ENCODE data around the gene ABCG8.
A peak's percentile ranks its signal among the peaks of the same experiment; 100 is the strongest.
"Not testable (repeated sequence)": the region's sequence is repeated elsewhere in the genome, so short reads cannot be mapped to it uniquely, and the experiment has no call there.

ABCG8 gene

DNA sequence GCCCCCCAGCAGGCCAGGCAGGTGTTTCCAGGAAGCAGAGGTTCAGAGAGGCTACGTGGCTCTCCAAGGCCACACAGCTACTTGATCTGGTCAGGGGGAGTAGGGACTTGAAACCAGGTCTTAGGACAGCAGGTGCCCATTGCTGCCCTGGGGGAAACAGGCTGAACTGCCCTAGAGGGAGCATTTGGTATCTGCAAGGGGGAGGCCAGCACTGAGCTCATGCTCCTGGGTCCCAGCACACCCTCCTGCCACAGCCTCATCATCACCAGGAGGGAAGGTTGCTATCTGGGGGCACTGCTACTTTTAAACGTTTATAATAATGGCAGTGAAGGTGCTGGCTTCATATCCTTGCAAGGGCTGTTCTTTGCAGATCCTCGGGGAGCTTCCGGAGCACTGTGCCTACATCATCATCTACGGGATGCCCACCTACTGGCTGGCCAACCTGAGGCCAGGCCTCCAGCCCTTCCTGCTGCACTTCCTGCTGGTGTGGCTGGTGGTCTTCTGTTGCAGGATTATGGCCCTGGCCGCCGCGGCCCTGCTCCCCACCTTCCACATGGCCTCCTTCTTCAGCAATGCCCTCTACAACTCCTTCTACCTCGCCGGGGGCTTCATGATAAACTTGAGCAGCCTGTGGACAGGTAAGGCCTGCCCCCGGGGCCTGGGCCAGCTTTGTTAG lies 36.1 kb downstream of the ABCG8 start:
- no peak for DNase-seq (ENCODE audit: low read depth in 2 of 2)

- DNase-seq (ENCODE audit: low read depth in 2 of 2) = peak; percentile 39 to 71
Observed at GRCh38 chr2:43877782-43878464, 39.2 kb downstream of the ABCG8 start.

DNA sequence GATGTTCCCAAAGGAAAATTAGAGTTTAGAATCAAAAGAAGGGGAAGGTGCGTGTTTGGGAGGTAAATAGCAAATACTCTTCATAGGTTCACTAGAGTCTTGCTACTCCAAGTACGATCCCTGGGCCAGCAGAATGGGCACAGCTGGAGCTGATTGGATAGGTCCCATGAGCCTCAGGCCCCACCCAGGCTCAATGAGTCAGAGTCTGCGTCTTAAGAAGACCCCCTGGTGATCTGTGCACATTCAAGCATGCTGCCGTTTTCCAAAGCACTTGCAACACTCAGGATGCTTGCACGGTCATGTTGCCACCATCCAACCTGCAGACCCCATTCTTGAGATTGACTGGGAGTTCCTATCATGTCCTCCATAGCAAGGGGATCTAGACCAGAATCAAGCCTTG lies 40.5 kb downstream of the ABCG8 start:
- no peak for DNase-seq (ENCODE audit: low read depth in 2 of 2)

DNA sequence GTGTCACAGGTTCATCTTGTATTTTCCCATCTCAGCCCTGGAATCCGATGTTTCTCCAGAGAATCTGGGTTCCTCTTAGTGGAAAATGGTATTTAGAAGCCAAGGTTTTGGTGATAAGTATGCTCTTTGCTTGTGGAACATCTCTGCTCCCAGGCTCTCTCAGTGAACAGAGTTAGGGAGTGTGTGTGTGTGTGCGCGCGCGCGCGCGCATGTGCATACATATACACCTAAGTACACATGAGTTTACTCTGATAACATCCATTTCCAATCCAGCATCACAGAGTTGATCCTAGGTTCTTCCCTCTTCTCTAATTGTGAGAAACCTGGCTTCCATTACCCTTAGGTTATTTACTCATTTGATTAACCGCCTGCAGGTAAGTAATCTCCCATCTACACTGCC lies 41.7 kb downstream of the ABCG8 start:
- DNase-seq (ENCODE audit: low read depth in 2 of 2) = no peak

DNA sequence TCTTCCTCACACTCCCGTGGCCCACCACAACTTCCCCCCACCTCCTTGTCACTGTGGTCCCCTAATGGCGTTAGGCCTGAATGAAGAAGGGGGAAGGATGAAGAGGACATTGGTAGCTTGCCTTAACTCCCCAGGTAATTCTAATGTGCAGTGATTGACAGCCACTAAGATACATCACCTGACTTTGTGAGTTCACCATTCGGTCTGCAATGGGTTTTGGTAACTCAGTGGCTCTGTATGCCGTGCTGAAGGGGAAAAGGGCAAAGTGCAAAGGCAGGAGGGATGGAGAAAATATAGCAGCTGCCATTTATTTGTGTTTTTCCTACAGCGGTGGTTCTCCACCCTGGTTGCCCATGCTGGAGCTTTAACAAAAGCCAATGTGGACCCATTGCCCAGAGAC lies 42.2 kb downstream of the ABCG8 start:
- DNase-seq (ENCODE audit: low read depth in 2 of 2) = no peak

GRCh38 chr2:43882312-43882711 lies 43.5 kb downstream of the ABCG8 start:
- DNase-seq (ENCODE audit: low read depth in 2 of 2) = no peak

- DNase-seq (ENCODE audit: low read depth in 2 of 2) = no peak
Observed at GRCh38 chr2:43884689-43885088, 45.9 kb downstream of the ABCG8 start.

DNA sequence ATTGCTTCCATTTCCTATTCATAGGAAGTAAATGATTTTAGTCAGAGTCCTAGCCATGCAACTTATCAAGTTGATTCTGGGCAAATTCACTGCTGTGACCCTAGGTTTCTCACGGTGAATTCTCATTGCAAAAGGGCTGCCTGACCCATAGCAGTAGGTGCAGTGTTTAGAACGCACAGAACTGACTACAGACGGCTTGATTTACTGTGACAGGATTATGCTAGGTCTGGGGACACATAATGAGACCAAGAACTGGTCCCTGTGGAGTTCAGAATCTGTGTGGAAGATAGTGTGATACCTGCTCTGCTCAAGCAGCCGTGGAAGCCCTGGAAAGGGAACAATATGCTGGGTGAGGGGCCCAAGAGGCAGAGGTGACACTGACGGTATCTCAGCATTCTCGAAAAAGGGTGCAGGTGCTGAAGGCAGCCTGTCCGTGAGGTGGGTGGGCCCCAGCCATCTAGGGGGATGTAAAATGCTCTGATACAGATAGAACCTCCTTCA lies 46.4 kb downstream of the ABCG8 start:
- no peak for DNase-seq (ENCODE audit: low read depth in 2 of 2)

GRCh38 chr2:43887176-43887575 lies 48.4 kb downstream of the ABCG8 start:
- no peak for DNase-seq (ENCODE audit: low read depth in 2 of 2)

- no peak for DNase-seq (ENCODE audit: low read depth in 2 of 2)
Observed at GRCh38 chr2:43889416-43889815, 50.6 kb downstream of the ABCG8 start.

DNA sequence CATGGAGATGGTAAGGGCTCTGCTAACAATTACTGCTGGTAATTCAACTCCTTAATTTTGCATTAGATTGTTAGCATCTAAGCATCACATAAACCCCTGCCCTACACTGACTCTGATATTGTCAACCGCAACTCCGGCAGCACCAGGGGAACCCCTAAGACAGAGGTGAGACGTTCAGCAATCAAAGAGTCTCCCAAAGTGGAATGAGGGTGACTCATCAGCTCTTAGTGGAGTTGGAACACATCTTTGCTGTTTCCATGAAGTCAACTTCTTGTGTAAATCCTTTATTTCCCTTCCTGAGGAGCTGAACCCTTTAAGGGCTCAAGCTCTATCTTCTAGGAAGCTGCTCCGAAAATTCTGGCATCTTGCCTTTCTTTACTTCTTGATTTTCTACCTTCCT lies 52.1 kb downstream of the ABCG8 start:
- no peak for DNase-seq (ENCODE audit: low read depth in 2 of 2)

DNA sequence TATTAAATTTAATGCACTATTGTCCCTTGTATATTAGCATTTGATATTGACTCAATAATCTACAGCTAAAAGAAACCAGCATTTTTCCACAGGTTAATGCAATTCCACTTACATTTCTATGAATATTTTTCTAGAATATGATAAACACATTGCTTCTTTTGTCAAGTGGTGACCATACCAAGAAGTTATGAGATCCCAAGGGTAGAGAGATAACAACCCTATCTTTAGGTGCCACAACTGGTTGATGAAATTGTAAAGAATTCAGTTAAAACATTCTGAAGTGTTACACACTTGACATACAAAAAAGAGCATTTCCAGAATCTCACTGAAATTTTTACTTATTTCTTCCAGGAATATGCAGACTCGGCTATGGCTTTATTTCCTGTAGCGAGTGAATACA lies 56.0 kb downstream of the ABCG8 start:
- DNase-seq (ENCODE audit: low read depth in 2 of 2) = no peak

- DNase-seq (ENCODE audit: low read depth in 2 of 2) = no peak
Observed at GRCh38 chr2:43896906-43897305, 58.1 kb downstream of the ABCG8 start.

DNA sequence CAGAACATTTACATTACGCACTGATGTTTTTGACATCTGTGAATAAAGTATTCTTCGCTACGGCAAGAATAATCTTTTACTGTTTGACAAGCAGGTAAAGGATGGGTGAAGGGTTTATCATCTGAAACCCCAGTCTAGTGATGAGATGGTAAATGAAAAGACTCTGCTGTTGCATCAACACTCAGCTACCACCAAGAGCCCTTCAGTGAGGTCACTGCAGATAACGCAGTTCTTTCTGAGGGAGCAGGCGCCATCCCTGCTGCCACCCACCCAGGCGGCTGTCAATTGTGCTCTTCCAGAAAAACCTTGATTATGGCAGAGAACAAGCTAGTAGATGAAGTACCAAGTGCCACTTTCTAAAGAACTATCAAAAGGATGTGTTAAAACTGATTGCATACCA lies 58.7 kb downstream of the ABCG8 start:
- DNase-seq (ENCODE audit: low read depth in 2 of 2) = no peak

- no peak for DNase-seq (ENCODE audit: low read depth in 2 of 2)
Observed at GRCh38 chr2:43898134-43898837, 59.5 kb downstream of the ABCG8 start.

GRCh38 chr2:43898838-43899346 lies 60.1 kb downstream of the ABCG8 start:
- no peak for DNase-seq (ENCODE audit: low read depth in 2 of 2)

DNA sequence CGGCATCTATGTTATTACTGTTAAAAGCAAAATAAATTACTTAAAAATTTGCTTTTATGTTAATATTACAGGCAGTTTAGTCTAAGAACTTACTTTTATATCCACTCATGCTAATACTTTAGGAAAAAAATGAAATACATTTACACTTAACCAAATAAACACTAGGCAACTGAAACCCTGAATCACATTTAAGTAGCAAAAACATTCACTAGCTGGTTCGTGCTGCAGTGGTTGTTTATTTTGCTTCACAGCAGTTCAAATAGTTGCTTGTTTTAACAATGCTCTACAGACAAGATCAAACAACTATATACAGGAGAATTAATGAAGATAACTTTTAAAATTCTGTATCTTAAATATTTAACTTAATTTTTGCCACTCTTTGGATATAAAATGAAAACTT lies 60.8 kb downstream of the ABCG8 start:
- DNase-seq (ENCODE audit: low read depth in 2 of 2) = no peak

DNA sequence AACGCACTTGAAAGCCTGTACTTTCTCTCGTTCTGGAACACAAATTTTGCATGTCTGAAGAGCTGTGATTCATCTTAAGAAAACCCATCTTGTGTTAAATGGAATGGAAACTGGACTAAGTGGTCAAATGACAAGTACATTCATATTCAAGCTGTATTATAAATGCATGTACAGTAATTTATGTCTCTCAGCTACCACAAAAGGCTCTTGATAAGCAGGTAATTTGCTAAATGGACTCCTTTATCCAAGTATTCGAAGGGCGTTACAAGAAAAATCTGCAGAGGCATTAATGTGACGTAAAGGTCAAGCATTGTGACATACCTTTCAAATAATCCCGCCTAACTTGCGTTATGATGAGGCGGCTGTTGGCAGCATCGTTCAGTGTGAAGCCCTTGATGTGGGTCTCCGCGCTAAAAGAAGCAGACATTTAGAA lies 66.6 kb downstream of the ABCG8 start:
- DNase-seq (ENCODE audit: low read depth in 2 of 2) = no peak

GRCh38 chr2:43905871-43906270 lies 67.1 kb downstream of the ABCG8 start:
- no peak for DNase-seq (ENCODE audit: low read depth in 2 of 2)

DNA sequence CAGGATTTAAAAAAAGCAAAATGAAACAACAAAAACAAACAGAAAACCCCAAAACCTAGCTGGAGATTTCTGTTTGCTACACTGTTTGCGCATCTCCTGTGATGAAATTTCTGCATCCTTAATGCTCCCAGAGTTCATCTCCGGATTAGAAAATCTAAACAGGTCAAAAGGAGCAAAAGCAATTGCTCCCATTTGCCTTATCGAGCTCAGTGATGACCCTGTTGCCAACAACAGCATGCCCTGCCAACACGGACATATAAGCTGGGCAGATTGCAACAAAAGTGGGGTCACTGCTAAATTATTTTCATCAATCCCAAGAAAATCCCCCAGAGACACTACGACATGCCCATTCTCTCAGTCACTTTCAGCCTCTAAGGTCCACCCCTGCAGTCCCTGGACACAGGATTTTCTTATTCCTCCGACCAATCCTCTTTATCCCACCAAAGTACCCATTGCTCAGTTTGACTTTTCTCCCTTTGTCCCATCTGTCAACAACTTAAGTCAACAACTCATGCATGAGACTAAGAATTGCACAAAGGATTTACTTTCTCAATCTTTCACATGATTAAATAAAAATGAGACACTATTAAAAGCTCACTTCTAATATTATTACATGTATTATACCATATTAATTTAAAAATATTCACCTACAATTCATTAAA lies 67.8 kb downstream of the ABCG8 start:
- no peak for DNase-seq (ENCODE audit: low read depth in 2 of 2)

DNA sequence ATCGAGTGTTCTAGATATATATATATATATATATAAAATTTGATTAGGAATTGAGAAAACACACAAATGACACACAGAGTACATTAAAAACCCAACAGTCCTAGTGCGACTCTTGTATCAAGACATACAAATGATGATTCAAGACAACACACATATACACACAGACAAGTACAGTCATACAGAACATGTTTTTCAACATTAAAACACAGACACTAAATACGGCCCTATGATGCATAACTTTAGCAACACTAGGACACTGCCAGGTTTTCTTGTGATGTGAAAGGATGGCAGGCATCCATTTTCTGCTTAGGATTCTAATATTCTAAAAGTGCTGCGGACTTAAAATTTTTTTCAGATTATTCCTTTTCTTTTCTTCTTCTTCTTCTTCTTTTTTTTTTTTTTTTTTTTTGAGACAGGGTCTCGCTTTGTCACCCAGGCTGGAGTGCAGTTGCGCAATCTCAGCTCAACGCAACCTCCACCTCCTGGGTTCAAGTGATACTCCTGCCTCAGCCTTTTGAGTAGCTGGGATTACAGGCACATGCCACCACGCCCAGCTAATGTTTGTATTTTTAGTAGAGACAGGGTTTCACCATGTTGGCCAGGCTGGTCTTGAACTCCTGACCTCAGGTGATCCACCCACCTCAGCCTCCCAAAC lies 72.5 kb downstream of the ABCG8 start:
- not testable (repeated sequence) for DNase-seq (ENCODE audit: low read depth in 2 of 2)

GRCh38 chr2:43924463-43924862 lies 85.7 kb downstream of the ABCG8 start:
- DNase-seq (ENCODE audit: low read depth in 2 of 2) = no peak
